ENCODE results near the gene CKLF. TPM values are rescaled to one million over a fixed set of nuclear protein-coding genes. Genes with fewer than 3 reads are reported as not detected.

The CKLF gene
- total RNA-seq, 6 experiments from 2014 or later = 44.7 to 61.4 (median 56.8) TPM

DNA sequence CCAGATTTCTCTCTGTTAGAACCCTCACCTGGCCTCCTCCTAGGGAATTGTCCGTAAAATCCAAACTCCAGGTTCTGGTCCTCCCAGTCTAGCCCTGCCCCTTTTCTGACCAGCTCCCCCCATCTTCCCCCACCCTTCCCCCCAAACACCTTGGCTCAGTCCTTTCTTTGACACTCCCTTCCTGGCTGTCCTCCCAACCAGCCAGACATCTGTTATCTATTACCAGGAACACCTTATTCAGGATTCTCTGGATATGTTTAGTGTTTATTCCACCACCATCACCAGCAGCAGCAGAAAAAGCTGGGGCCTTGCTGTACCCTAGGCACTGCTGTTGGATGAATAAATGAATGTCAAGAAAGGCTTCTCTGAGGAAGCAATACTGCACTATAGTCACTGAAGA, 48.1 kb downstream of the CKLF start:
- Mint-ChIP-seq H3K4me3 (no peak overlapping the region), H3K9me3 (peaks cover 4% of the 10 kb centered on the region; the same call in 1 of the 2 replicates), H3K27ac (no peak overlapping the region), H3K27me3 (ENCODE audit: insufficient read depth) (peaks cover 13% of the 10 kb centered on the region), H3K36me3 (ENCODE audit: low read depth) (peaks cover 8% of the 10 kb centered on the region), H3K4me1 (ENCODE audit: low read depth) (peaks cover 9% of the 10 kb centered on the region)
- DNase-seq = no peak
- no peak for TF ChIP-seq CTCF (IDR thresholded peaks at IDR 0.05)

DNA sequence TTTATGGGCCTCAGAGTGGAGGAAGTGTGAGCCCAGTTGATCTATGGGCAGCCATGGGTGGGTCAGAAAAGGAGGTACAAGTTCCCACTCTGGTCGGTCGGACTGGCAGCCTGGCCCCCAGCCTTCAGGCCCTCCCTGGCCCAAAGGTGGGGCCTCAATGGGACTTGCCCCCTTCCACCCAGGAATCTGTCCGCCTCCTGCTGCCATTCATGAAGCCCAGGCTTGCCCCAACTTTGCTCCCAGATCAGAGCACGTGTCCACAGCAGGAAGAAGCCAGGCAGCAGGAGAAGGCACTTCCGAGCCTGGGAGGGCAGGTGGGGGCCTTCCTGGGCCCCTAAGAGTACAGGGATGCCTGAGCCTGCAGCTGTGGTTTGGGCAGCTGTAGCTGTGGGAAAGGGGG, 49.1 kb downstream of the CKLF start:
- DNase-seq = no peak
- TF ChIP-seq CTCF (IDR thresholded peaks at IDR 0.05) = no peak
- peaks cover 8% of the 10 kb centered on the region for H3K36me3 Mint-ChIP-seq (ENCODE audit: low read depth)
- H3K4me1 Mint-ChIP-seq (ENCODE audit: low read depth) = peaks cover 16% of the 10 kb centered on the region
- H3K9me3 Mint-ChIP-seq = peaks cover 4% of the 10 kb centered on the region; the same call in 1 of the 2 replicates
- no peak overlapping the region for H3K27ac Mint-ChIP-seq
- no peak overlapping the region for H3K4me3 Mint-ChIP-seq
- H3K27me3 Mint-ChIP-seq (ENCODE audit: insufficient read depth) = peaks cover 12% of the 10 kb centered on the region

DNA sequence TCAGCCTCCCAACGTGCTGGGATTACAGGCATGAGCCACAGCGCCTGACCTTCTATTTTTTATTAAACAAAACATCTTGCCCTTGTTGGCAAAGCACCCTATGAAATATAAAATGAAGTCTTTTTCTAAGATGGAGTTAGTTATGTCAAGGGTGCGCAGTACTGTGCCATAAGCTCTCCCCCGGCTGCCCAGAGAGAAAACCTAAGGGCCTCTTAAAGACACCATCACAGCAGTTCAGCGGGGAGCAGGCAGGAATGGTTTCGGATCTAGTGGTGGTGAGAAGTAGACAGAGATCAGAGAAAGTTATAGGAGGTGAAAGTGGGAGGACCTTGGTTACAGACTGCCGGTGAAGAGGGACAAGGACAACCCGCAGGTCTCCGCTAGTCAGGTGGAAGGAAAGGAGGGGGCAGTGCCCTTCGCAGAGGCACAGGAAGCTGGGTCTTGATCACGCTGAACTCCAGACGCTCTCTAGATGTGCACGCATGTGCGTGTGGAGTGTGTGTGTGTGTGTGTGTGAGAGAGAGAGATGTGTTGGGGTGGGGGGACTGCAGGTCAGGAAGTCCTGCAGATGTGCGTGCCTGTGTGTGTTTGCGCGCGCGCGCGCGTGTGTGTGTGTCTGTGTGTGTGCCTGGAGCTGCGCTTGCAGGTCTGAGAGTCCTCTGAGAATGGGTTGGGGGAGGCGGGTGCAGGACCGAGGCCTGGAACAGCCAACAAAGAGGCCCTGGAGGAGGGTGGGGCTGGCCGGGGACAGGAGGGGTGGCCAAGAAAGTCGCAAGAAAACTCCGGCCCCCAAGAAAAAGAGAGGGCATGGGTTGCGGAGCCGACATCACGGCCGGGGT, 51.4 kb downstream of the CKLF start:
- peak; percentile 28 for DNase-seq
- peak overlapping the region; percentile 69 for H3K27ac Mint-ChIP-seq
- peaks cover 4% of the 10 kb centered on the region; the same call in 1 of the 2 replicates for H3K9me3 Mint-ChIP-seq
- peak overlapping the region; percentile 87 for H3K4me3 Mint-ChIP-seq
- H3K27me3 Mint-ChIP-seq (ENCODE audit: insufficient read depth) = peaks cover 6% of the 10 kb centered on the region
- H3K36me3 Mint-ChIP-seq (ENCODE audit: low read depth) = peaks cover 8% of the 10 kb centered on the region
- TF ChIP-seq CTCF (IDR thresholded peaks at IDR 0.05) = no peak
- H3K4me1 Mint-ChIP-seq (ENCODE audit: low read depth) = peaks cover 26% of the 10 kb centered on the region

DNA sequence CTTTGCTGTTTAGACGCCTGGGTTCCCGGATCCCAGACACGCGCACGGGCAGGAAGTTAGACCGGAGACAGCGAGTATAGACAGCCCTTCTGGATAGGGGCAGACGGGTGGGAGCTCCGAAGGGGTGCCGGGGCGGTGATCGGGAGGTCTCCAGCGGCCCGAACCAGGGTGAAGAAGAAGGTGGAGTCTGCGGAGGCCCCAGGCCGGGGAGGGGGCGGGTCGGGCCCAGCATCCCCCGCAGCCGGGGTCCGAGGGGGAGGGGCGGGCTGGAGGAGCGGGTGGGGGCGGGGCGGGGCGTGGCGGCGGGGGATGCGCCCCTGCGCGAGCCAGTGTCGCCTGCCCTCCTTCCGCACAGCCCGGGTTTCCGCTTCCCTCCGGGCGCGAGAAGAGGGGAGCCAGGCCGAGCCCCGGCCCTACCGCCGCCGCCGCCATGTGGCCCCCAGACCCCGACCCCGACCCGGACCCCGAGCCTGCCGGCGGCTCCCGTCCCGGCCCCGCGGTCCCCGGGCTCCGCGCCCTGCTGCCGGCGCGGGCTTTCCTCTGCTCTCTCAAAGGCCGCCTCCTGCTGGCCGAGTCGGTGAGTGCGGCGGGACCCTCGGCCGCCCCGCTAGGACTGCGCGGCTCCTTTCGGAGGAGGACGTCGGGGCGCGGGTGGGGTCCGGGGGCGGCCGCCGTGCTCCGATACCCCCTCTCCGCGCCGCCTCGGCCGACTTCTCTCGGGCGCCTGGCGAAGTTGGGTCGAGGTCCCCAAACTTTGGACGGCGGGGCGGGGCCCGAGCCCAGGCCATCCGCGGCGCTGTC, 52.2 kb downstream of the CKLF start, which contains the start of gene CMTM3:
Gene CMTM3 (plus strand): TSS at position 329 of the 801 bp plus-strand sequence. CDS start 102 bp downstream, at position 431.
- peak; percentile 92 for TF ChIP-seq CTCF (IDR thresholded peaks at IDR 0.05)
- Mint-ChIP-seq H3K9me3 (peaks cover 4% of the 10 kb centered on the region; the same call in 1 of the 2 replicates), H3K4me1 (ENCODE audit: low read depth) (peaks cover 29% of the 10 kb centered on the region), H3K27ac (peak within 1 kb of the TSS; percentile 69), H3K36me3 (ENCODE audit: low read depth) (peaks cover 8% of the 10 kb centered on the region), H3K27me3 (ENCODE audit: insufficient read depth) (peaks cover 4% of the 10 kb centered on the region), H3K4me3 (peak within 1 kb of the TSS; percentile 87)
- DNase-seq = peak; percentile 15

DNA sequence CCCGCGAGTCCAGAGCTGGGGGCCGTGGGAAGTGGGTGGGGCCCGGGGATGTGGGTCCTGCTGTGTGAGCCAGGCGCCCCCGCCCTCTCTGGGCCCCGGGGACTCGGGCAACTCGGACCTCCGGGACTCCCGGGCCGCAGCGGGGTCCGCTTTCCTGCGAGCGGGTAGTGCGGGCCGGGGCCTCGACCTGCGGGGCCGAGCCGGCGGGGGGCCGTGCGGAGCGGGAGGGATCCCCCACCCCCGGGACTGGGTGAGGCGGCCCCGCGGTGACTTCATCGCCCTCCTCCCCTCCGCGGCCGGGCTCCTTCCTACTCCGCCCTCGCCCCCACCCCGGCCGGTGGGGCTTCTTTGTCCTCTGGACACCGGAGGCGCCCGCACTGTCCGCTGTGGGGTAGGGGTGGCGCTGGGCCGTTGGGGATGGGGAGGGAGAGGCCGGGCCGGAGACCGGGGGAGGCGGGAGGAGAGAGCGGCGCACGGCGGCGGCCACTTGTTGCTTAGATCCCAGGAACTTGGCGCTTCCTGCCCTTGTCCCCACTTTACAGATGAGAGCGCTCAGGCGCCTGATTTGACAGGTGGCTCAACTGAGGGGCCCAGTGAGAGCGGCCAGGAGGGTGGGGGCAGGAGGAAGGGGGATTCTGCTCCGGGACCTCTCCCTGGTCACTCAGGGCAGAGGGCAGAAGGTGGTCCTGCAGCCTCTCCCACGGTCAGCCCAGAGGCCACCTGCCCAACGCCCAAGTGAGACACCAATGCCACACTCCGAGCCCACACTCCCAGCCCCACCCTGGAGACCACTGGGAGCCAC, 53.0 kb downstream of the CKLF start:
- H3K36me3 Mint-ChIP-seq (ENCODE audit: low read depth) = peaks cover 8% of the 10 kb centered on the region
- TF ChIP-seq CTCF (IDR thresholded peaks at IDR 0.05) = peak; percentile 64; the same call in 1 of the 2 replicates
- H3K27me3 Mint-ChIP-seq (ENCODE audit: insufficient read depth) = peaks cover 4% of the 10 kb centered on the region
- H3K27ac Mint-ChIP-seq = peak overlapping the region; percentile 38; the same call in 1 of the 2 replicates
- H3K4me1 Mint-ChIP-seq (ENCODE audit: low read depth) = peaks cover 29% of the 10 kb centered on the region
- H3K4me3 Mint-ChIP-seq = peak overlapping the region; percentile 76
- peaks cover 4% of the 10 kb centered on the region; the same call in 1 of the 2 replicates for H3K9me3 Mint-ChIP-seq
- peak; percentile 1 for DNase-seq
